GM12873 (cell line): ENCODE measurements around the gene AVPR1A.

ENCODE experiments used
- TF ChIP-seq, protein P1 (sequence below): IDR thresholded peaks from 2 replicates; pipeline ENCODE4 v1.5.1; 2012; ENCODE audit warnings: low read depth, mild to moderate bottlenecking, moderate library complexity, low read length, control low read depth; ENCODE audit not compliant: insufficient read depth; ENCODE audit errors: missing control alignments

The AVPR1A gene

DNA sequence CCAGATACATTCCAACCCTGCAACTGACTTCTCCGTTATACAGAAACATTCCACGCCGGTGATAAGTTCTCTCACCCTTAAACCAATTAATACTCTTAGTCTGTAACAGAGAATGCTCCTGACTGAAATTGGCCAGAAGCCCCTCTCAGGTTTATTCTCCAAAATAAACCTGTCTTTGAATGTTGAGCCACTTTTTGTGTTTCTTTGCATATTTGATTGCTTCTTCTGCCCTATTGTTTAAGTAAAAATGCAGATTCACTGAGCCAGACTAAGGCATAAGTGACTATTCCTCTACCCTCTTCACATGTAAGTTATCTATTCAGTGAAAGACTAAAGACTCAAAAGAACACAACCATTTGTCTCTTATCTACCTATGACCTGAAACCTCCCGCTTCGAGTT is 3.6 kb upstream of the AVPR1A start:
- TF ChIP-seq, protein P1, sequence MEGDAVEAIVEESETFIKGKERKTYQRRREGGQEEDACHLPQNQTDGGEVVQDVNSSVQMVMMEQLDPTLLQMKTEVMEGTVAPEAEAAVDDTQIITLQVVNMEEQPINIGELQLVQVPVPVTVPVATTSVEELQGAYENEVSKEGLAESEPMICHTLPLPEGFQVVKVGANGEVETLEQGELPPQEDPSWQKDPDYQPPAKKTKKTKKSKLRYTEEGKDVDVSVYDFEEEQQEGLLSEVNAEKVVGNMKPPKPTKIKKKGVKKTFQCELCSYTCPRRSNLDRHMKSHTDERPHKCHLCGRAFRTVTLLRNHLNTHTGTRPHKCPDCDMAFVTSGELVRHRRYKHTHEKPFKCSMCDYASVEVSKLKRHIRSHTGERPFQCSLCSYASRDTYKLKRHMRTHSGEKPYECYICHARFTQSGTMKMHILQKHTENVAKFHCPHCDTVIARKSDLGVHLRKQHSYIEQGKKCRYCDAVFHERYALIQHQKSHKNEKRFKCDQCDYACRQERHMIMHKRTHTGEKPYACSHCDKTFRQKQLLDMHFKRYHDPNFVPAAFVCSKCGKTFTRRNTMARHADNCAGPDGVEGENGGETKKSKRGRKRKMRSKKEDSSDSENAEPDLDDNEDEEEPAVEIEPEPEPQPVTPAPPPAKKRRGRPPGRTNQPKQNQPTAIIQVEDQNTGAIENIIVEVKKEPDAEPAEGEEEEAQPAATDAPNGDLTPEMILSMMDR: no peak

DNA sequence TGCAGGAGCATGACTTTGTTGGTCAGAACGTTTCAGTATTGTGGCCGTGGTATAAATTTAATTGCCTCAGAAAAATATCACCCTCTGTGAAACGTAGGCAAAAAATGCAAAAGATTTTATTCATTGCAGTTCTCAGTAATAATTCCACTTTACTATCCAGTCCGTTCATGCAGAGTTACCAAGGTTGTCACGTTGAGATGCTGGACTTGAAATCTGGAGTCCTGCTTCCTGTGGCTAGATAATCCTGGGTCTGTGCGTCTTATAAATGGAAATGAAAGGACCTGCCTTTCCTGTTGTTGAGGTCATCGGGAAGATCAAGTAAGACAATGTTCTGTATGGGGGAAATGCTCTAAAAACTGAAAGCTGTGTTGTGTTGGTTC is 1.3 kb upstream of the AVPR1A start:
- TF ChIP-seq, protein P1: no peak

DNA sequence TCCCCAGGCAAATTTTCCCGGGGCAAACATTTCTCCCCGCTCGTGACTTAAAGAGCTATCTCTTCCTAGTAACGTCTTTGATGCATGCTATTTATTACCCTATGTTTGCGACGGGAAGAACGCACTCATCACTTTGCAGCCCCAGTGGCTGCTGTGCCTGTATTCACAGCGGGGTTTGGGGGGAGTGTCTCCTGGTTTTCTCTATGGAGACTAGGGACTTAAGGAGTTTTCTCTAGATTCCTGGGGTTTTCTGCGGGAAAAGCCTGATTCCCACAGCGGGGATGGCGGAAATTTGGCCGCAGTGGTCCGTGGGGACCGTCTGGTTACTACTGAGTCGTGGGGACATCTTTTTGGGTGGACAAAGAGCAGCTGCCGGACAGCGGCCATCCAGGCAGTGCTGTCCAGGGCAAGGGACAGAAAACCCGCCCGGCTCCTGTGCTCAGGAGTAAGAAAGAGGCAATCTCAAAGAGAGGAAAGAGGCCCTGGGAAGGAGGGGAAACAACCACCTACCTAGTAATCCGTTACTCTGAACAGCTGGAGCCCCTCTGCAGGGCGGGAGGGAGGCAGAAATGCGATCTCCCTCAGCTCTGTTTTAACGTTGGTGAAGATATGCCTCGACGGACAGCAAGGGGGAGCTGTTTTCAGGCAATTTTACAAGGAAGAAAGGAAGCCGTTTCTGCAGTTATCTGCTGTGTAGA is 771 bp upstream of the AVPR1A start:
- TF ChIP-seq, protein P1: peak; percentile 83

DNA sequence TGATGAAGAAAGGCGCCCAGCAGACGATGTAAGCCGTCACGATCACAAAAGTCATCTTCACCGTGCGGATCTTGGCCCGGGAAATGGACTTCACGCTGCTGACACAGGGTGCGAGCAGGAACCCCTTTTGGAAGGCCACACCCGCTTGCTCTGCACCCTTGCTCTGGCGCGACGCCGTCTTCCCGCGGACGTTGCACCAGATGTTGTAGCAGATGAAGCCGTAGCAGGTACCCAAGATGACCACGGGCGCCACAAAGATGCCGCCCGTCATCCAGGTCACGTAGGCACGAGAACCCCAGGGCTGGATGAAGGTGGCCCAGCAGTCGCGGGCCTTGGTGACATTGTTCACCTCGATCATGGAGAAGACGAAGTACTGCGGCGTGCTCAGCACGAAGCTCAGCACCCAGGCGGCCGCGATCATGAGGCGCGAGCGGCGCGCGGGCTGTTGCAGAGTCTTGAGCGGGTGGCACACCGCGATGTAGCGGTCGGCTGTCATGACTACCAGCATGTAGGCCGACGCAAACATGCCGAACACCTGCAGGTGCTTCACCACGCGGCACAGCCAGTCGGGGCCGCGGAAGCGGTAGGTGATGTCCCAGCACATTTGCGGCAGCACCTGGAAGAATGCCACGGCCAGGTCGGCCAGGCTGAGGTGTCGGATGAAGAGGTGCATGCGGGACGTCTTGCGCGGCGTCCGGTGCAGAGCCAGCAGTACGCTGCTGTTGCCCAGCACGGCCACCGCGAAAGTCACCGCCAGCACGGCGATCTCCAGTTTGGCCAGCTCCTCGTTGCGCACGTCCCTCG is 890 bp downstream of the AVPR1A start:
- TF ChIP-seq, protein P1: no peak

DNA sequence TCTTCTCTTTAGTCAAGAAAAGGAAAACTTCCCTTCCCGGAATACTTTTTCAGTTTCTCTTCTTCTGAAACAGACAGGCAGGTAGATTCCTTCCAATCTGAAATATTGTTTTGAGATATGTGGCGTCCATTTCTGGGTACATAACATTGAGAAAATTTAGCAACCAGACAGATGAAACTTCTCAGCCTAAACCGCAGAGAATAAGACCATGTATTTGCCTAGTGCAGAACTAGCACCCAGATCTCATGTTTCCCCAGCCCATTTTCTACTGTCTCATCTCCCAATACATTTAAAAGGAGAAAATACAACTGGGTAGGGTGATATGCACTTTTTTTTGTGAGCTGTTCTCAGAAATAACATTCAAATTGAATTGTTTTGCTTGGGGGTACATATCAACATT is 6.4 kb downstream of the AVPR1A start:
- TF ChIP-seq, protein P1: no peak

DNA sequence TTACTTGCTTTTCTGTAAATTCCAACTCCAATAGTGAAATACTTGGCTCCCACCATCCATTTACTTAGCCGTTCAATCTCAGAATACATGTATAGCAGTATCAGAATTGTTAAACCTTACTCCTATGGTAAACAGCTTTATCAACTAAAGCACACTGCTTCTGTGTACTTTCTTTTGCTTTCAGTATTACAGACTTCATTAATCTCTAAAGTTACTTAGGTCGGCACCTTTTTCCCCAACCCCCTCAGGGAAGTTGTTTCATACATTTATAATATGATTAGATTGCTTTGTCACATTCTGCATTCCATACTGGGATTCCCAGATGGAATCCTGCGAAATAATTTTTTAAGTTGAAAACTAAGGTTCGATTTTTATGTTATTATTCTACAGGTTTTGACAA is 12.5 kb downstream of the AVPR1A start:
- TF ChIP-seq, protein P1: no peak

DNA sequence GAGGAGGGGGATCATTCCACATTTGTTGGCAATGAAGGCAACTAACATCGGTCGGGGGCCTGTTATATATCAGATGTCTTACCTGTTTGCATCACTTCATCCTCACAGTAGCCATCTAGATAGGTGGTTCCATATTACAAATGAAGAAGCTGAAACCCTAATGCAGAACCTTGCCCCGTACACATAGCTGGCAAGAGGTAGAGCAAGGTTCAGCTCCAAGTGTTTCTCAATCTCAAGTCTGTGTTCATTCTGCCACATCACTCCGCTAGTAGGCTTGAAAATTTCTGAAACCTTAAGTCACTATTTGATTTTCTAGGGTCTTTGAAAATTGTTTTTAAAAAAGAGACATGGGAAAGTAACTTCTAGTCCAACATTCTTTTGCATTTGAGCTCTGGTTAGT is 17.0 kb downstream of the AVPR1A start:
- TF ChIP-seq, protein P1: no peak
